Omental fat pad (tissue), 4 donors: ENCODE measurements around the gene KHSRP. TPM values are rescaled to one million over a fixed set of nuclear protein-coding genes. Genes with fewer than 3 reads are reported as not detected.

ENCODE experiments used
- ATAC-seq: fragments of 150-250 bp; one replicate; pipeline ENCODE4 v1.9.1; 2016; ENCODE audit warnings: mild to moderate bottlenecking, moderate library complexity; ENCODE audit not compliant: low FRiP score
- DNase-seq: peaks from one replicate; pipeline ENCODE4 v3.0.0-alpha.2; 2019; ENCODE audit warnings: low spot score
- small RNA-seq: library from RNA; depleted of rRNA; stranded (forward); fragments of <200 nt; gene quantifications from one replicate; pipeline ENCODE3, GENCODE V24; 2016
- total RNA-seq, 4 donors: library from RNA; depleted of rRNA; stranded (reverse); fragments of >200 nt; gene quantifications; one replicate each; pipeline ENCODE4 v1.1.0, GENCODE V29; 2016
- TF ChIP-seq, protein P1 (sequence below), 3 donors: fragments of 450-650 bp; IDR thresholded peaks; one replicate each; pipeline ENCODE4 v1.5.1; 2016 to 2017; ENCODE audit warnings: antibody characterized with exemption in 3 of 3, mild to moderate bottlenecking in 3 of 3, moderate library complexity in 2 of 3

KHSRP gene
- total RNA-seq, 4 donors from 2014 or later = 67.4 to 125 (median 78.3) TPM

DNA sequence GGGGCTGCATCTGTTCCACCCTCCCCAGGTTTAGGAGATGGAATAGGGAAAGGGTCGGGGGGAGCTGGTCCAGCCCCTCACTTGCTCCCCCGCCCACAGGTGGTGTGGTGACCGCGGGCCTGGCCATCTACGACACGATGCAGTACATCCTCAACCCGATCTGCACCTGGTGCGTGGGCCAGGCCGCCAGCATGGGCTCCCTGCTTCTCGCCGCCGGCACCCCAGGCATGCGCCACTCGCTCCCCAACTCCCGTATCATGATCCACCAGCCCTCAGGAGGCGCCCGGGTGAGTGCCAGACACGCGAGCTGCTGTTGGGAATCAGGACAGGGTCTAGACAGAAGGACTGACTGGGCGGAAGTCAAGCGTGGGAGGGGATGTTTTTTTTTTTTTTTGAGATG is 60.3 kb downstream of the KHSRP start:
- ATAC-seq = no peak
- no peak for DNase-seq
- TF ChIP-seq, protein P1, sequence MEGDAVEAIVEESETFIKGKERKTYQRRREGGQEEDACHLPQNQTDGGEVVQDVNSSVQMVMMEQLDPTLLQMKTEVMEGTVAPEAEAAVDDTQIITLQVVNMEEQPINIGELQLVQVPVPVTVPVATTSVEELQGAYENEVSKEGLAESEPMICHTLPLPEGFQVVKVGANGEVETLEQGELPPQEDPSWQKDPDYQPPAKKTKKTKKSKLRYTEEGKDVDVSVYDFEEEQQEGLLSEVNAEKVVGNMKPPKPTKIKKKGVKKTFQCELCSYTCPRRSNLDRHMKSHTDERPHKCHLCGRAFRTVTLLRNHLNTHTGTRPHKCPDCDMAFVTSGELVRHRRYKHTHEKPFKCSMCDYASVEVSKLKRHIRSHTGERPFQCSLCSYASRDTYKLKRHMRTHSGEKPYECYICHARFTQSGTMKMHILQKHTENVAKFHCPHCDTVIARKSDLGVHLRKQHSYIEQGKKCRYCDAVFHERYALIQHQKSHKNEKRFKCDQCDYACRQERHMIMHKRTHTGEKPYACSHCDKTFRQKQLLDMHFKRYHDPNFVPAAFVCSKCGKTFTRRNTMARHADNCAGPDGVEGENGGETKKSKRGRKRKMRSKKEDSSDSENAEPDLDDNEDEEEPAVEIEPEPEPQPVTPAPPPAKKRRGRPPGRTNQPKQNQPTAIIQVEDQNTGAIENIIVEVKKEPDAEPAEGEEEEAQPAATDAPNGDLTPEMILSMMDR (IDR thresholded peaks at IDR 0.05) = no peak

Small RNAs within 50 kb of the gene (small RNA-seq; reads per million reads assigned to genes)
- gene MIR6790 (not detected), gene MIR6885 (not detected)

Other genes starting within 250 kb of the KHSRP start
- 10 to 100 TPM; 14.1 to 23.3 (median 18.1) TPM for gene MLLT1, start 144.8 kb downstream of the KHSRP start, total RNA-seq
- not detected for gene ACER1, start 91.2 kb downstream of the KHSRP start, total RNA-seq
- gene CLPP, start 63.3 kb downstream of the KHSRP start, total RNA-seq = 100 to 1,000 TPM in 1 of 4 donors, 10 to 100 TPM in 3; 58.4 to 119 (median 58.5) TPM
- 10 to 100 TPM; 39.3 to 49.2 (median 43.4) TPM for gene ALKBH7, start 52.0 kb downstream of the KHSRP start, total RNA-seq
- gene PSPN, start 48.9 kb downstream of the KHSRP start, total RNA-seq = 1 to 10 TPM in 1 of 4 donors, under 1 TPM in 3; 0.47 to 1.0 (median 0.65) TPM
- 10 to 100 TPM; 28.5 to 50.3 (median 38.6) TPM for gene GTF2F1, start 31.6 kb downstream of the KHSRP start, total RNA-seq
- gene SLC25A41, start 9.0 kb upstream of the KHSRP start, total RNA-seq = not detected
- gene SLC25A23, start 35.0 kb upstream of the KHSRP start, total RNA-seq = 10 to 100 TPM; 24.6 to 28.7 (median 26.3) TPM
- gene CRB3, start 39.5 kb upstream of the KHSRP start, total RNA-seq = 1 to 10 TPM in 2 of 4 donors, under 1 TPM in 1, not detected in 1; 0.82 to 6.2 (median 1.1) TPM
- gene DENND1C, start 57.0 kb upstream of the KHSRP start, total RNA-seq = 1 to 10 TPM; 1.0 to 7.6 (median 4.6) TPM
- 1 to 10 TPM in 3 of 4 donors, not detected in 1; 2.2 to 2.8 (median 2.2) TPM for gene TUBB4A, start 77.5 kb upstream of the KHSRP start, total RNA-seq
- 1 to 10 TPM in 3 of 4 donors, under 1 TPM in 1; 0.94 to 4.2 (median 1.4) TPM for gene TNFSF9, start 106.2 kb upstream of the KHSRP start, total RNA-seq
- gene CD70, start 166.3 kb upstream of the KHSRP start, total RNA-seq = not detected
- gene TNFSF14, start 245.3 kb upstream of the KHSRP start, total RNA-seq = 10 to 100 TPM in 2 of 4 donors, 1 to 10 TPM in 2; 3.6 to 66.5 (median 26.3) TPM